Pancreas (tissue), 10 donors: Measurements from ENCODE around the gene ANKIB1. TPM values are rescaled to one million over a fixed set of nuclear protein-coding genes. Genes with fewer than 3 reads are reported as not detected.

Experiments used
- ATAC-seq, 4 donors: fragments of 200-7000 bp; cut with Tn5 transposase; one replicate each; pipeline versions ENCODE4 v1.8.0 to v1.9.1; 2020; ENCODE audit warnings: mild to moderate bottlenecking in 4 of 4, moderate library complexity in 4 of 4
- DNase-seq, 6 donors: peaks; one replicate each; pipeline ENCODE4 v3.0.0-alpha.2; 2020
- FAIRE-seq: peaks from 2 replicates; lab custom pipeline; 2012; peaks lifted over from hg19 to GRCh38; lab: Jason Lieb, UNC
- H3K27ac ChIP-seq, 4 donors: fragments of 200-600 bp; sonication (generic); 1 replicate in 3 of 4; 2 replicates in 1 of 4; pipeline versions ENCODE4 v1.5.0 to v1.8.0; 2020
- H3K27me3 ChIP-seq, 4 donors: fragments of 200-600 bp; one replicate each; pipeline ENCODE4 v1.8.0; 2021
- H3K36me3 ChIP-seq, 3 donors: fragments of 200-600 bp; sonication (generic) in 1 of 3; one replicate each; pipeline versions ENCODE4 v1.5.0 to v1.8.0; 2020 to 2021
- H3K4me1 ChIP-seq, 3 donors: fragments of 200-600 bp; one replicate each; pipeline ENCODE4 v1.8.0; 2021
- H3K4me3 ChIP-seq, 4 donors: fragments of 200-600 bp; sonication (generic) in 2 of 4; one replicate each; pipeline versions ENCODE4 v1.5.0 to v1.8.0; 2020 to 2021
- H3K9me3 ChIP-seq, 4 donors: fragments of 200-600 bp; one replicate each; pipeline ENCODE4 v1.8.0; 2021
- WGBS, 2 donors: extraction: QIAGEN DNeasy Blood & Tissue Kit; methylation state at CpG; one replicate each; pipeline ENCODE4 v1.1.7; 2013; 5-methylcytosine and 5-hydroxymethylcytosine counted together
- intact Hi-C, 3 donors: fragments of 100-400 bp; cut with DNase I; formaldehyde crosslinking; loops; one replicate each; pipeline versions ENCODE4 v1.11.1 to v1.14.2; 2022
- polyA plus RNA-seq, 2 donors: library from polyadenylated mRNA; stranded (reverse); fragments of 200-250 nt; gene quantifications; one replicate each; pipeline ENCODE4 v1.2.3, GENCODE V29; 2013
- total RNA-seq, 6 donors: library from RNA; stranded (reverse); fragmentation: NEBNext Ultra II Directional in 4 of 6; extraction: Animal tissue kit (Norgen Biotek cat#: 25700) in 4 of 6; gene quantifications; one replicate each; pipeline versions ENCODE4 v1.2.1 to v1.2.4, GENCODE V29; 2021 to 2023
- TF ChIP-seq, protein P1 (sequence below), 4 donors: fragments of 200-600 bp; sonication (generic) in 3 of 4; IDR thresholded peaks; one replicate each; pipeline versions ENCODE4 v1.5.0 to v1.8.0; 2021; ENCODE audit warnings: antibody characterized with exemption in 4 of 4
- donor health status: healthy with polysubstance abuse.
- donor health status: DM: no; HTN: no; CAD: no; lungs with moderate emphysema.
- donor health status: DM: no; HTN: no; CAD: no.
- donor health status: control.
- donor health status: control.
- donor health status: Bipolar disorder and iron deficiency.
- donor health status: DM: yes; HTN: yes; CAD: no.
- donor health status: DM: no; HTN: no; CAD: no.
- donor health status: DM: no; HTN: no; CAD: no.
- donor health status: DM: yes; HTN: yes; CAD: no.

The ANKIB1 gene
- total and polyA plus RNA-seq, 8 donors = 7.7 to 36.5 (median 20.8) TPM

DNA sequence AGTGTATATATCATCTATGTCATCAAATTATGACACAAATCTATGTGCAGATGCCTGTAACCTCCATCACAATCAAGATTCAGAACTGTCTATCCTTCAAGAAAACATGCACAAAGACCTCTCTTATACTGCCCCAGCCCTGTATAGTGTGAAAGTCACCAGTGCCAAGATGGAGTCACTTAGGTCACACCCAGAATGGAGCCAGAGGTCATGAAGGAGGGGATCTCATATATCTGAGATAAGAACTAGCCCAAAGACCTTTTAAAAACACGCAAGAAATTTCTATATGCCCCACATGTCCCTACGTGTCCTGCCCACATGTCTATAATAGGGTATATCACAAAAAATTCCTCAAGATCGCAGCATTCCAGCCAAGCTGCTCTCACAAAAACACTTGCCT, 181.4 kb downstream of the ANKIB1 start:
- ATAC-seq = no peak

DNA sequence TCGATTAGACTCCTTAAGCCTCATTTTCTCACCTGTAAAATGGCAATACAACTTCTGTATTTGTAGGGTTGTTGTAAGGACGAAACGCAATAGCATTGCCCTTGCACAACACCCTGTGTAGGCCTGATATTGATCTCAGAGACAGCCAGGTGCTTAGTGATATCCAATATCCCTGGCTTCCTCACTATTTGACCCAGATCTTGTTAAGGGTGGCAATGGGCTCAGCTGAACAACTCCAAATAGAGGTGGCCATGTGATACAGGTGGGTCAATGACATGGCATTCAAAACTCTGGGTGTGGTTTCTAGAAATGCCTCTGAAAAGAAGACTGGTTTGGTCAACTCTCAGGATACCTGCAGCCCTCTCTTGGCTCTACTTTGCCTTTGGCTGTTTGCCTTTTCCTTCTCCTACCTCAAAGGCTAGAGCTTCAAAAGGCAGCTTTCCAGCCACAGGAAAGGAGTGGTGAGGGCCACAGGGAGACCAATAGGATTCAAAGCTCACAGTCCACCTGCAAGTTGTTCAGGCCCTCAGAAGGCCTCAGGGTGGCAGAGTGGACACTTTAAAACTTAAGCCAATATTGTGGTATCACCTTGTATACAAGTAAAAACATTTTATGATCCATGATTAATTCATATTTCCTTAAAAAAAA, 186.6 kb downstream of the ANKIB1 start:
- no peak overlapping the region for H3K4me3 ChIP-seq
- H3K9me3 ChIP-seq = no peaks in the 10 kb centered on the region
- H3K36me3 ChIP-seq = no peaks in the 10 kb centered on the region
- DNase-seq (no peak), FAIRE-seq (no peak), ATAC-seq (no peak)
- H3K27ac ChIP-seq = no peak overlapping the region
- TF ChIP-seq, protein P1, sequence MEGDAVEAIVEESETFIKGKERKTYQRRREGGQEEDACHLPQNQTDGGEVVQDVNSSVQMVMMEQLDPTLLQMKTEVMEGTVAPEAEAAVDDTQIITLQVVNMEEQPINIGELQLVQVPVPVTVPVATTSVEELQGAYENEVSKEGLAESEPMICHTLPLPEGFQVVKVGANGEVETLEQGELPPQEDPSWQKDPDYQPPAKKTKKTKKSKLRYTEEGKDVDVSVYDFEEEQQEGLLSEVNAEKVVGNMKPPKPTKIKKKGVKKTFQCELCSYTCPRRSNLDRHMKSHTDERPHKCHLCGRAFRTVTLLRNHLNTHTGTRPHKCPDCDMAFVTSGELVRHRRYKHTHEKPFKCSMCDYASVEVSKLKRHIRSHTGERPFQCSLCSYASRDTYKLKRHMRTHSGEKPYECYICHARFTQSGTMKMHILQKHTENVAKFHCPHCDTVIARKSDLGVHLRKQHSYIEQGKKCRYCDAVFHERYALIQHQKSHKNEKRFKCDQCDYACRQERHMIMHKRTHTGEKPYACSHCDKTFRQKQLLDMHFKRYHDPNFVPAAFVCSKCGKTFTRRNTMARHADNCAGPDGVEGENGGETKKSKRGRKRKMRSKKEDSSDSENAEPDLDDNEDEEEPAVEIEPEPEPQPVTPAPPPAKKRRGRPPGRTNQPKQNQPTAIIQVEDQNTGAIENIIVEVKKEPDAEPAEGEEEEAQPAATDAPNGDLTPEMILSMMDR (IDR thresholded peaks at IDR 0.05) = no peak
- no peaks in the 10 kb centered on the region for H3K27me3 ChIP-seq
- intact Hi-C loops = no loop called here
- H3K4me1 ChIP-seq = no peaks in the 10 kb centered on the region
- 64 to 66% methylated on average over 3 of the region's 3 CpGs for WGBS, 2 donors

More for the DNA sequence above, 181.4 kb downstream of the ANKIB1 start:
- no peaks in the 10 kb centered on the region for H3K4me1 ChIP-seq
- TF ChIP-seq, protein P1 (IDR thresholded peaks at IDR 0.05) = no peak
- H3K27me3 ChIP-seq = no peaks in the 10 kb centered on the region
- intact Hi-C loops = no loop called here
- no peaks in the 10 kb centered on the region for H3K9me3 ChIP-seq
- DNase-seq (no peak), FAIRE-seq (no peak)
- no peaks in the 10 kb centered on the region for H3K36me3 ChIP-seq
- no peak overlapping the region for H3K4me3 ChIP-seq
- H3K27ac ChIP-seq = no peak overlapping the region
- WGBS, 2 donors = 82 to 87% methylated on average over 3 of the region's 3 CpGs

DNA sequence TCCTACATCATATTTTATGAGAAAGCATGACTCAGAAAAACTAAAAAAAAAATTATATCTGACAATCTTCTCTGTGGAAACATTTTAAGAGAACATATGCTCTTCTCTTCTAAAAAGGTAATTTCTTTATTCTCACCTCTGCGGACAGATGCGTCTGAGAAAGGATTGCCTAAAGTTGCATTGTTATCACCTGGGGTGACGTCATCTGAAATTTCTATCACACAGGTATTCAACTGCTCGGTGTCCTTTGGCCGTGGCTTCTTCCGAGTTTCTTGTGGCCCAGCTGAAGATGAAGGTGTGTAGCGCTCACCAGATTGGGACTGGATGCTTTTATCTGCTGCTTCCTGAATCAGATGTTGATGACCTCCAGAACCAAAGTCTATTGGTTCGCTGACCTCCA, 187.2 kb downstream of the ANKIB1 start:
- H3K4me1 ChIP-seq = no peaks in the 10 kb centered on the region
- FAIRE-seq (no peak), ATAC-seq (no peak), DNase-seq (no peak)
- TF ChIP-seq, protein P1 (IDR thresholded peaks at IDR 0.05) = no peak
- no peaks in the 10 kb centered on the region for H3K9me3 ChIP-seq
- no peak overlapping the region for H3K4me3 ChIP-seq
- H3K27me3 ChIP-seq = no peaks in the 10 kb centered on the region
- 88 to 92% methylated on average over 8 of the region's 8 CpGs for WGBS, 2 donors
- no peaks in the 10 kb centered on the region for H3K36me3 ChIP-seq
- no peak overlapping the region for H3K27ac ChIP-seq
- intact Hi-C loops = no loop called here

DNA sequence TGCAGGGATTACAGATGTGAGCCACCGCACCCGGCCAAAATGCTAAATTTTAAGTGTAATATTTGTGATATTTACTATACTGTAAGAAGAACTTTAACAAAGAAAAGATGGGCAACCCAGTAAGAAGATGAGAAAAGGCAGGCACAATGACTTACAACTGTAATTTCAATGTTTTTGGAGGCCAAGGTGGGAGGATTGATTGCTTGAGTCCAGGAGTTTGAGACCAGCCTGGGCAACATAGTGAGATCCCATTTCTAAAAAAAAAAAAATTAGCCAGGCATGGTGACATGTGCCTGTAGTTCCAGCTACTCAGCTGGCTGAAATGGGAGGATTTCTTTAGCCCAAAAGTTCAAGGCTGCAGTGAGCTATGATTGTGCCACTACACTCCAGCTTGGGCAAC, 189.8 kb downstream of the ANKIB1 start:
- intact Hi-C loops = no loop called here
- FAIRE-seq (no peak), ATAC-seq (no peak), DNase-seq (no peak)
- Histone ChIP-seq H3K4me3 (no peak overlapping the region), H3K9me3 (no peaks in the 10 kb centered on the region), H3K27me3 (no peaks in the 10 kb centered on the region), H3K4me1 (no peaks in the 10 kb centered on the region), H3K36me3 (no peaks in the 10 kb centered on the region), H3K27ac (no peak overlapping the region)
- WGBS, 2 donors = 85 to 91% methylated on average over 2 of the region's 2 CpGs
- TF ChIP-seq, protein P1 (IDR thresholded peaks at IDR 0.05) = no peak

DNA sequence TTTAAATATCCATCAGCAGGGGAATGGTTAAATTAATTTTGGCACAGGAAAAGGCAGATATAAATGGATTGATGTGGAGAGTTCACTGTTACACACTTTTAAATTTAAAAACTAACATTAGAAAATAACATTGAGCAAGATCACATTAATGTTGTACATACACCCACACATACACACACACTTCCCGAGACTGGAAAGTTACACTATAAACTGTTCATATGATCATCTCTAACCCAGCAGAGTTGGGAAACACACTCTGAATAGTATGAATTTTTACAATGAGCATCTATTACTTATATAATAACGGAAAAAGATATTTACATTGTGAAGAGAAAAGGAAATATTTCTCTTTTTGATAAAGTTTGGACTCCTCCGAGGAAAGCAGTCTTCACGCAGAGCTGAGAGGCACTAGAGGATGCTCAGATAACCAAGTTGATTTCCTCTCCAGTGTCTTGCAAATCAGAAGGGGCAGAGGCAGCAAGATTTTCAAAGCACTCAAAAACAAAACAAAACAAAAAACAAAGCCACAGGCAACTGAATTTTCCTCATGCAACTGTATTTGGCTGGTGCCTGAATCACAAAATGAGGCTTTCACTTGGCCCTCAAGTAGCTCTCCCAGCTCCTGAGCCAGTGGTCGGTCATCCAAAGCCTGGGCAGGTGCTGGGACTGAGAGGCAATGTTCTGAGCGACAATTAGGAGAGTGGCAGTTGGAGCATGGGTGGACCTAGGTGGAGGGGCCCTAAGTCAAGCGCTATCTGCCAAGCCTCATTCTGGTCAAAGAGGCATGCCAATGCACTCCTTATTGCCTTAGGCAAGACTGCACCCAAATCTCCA, 191.1 kb downstream of the ANKIB1 start:
- intact Hi-C loops = no loop called here
- Histone ChIP-seq H3K4me3 (no peak overlapping the region), H3K4me1 (no peaks in the 10 kb centered on the region), H3K9me3 (no peaks in the 10 kb centered on the region), H3K27ac (no peak overlapping the region), H3K27me3 (no peaks in the 10 kb centered on the region), H3K36me3 (no peaks in the 10 kb centered on the region)
- FAIRE-seq = no peak
- ATAC-seq = no peak
- WGBS, 2 donors = 67 to 68% methylated on average over 7 of the region's 7 CpGs
- TF ChIP-seq, protein P1 (IDR thresholded peaks at IDR 0.05) = no peak
- no peak for DNase-seq
